ENCODE results near the gene PUS1. TPM values are rescaled to one million over a fixed set of nuclear protein-coding genes. Genes with fewer than 3 reads are reported as not detected.
"Not testable (repeated sequence)": the region's sequence is repeated elsewhere in the genome, so short reads cannot be mapped to it uniquely, and the experiment has no call there.

The PUS1 gene
- total and polyA plus RNA-seq, 2 donors (not counting 1 experiment from before 2014, with no cell fraction given), result 50.1 to 99.5 TPM

- peak overlapping the region; percentile 82 for H2AFZ ChIP-seq (ENCODE audit: insufficient read depth, low read depth, low read length, poor library complexity, severe bottlenecking)
- Mint-ChIP-seq H3K27ac (peak overlapping the region; percentile 89), H3K4me3 (peak overlapping the region; percentile 92), H3K27me3 (no peaks in the 10 kb centered on the region), H3K4me1 (peaks cover 27% of the 10 kb centered on the region), H3K9me3 (ENCODE audit: insufficient read depth) (no peaks in the 10 kb centered on the region)
- under 1% methylated on average over 74 of the region's 79 CpGs for WGBS (ENCODE audit: insufficient coverage)
- H3K79me2 ChIP-seq (ENCODE audit: control insufficient read depth, insufficient read depth, low read length), result peaks cover 49% of the 10 kb centered on the region
- ChIA-PET POLR2A (interaction anchor here (0.6 to 1.2 kb wide), 4 partner anchors 20 to 120 kb away, joined by 3 to 5 read pairs (median 4); partner anchors contain the start of gene PUS1), CTCF (interaction anchor here (0.6 to 2.4 kb wide), 8 partner anchors 12 to 185 kb away, joined by 3 to 8 read pairs (median 4); no protein-coding TSS in a partner anchor)
- H3K27ac ChIP-seq (ENCODE audit: low read length in 2 of 2), result peak overlapping the region; percentile 12 to 80
- DNase-seq (no peak), ATAC-seq (ENCODE audit: low read depth) (peak; percentile 5)
- no peaks in the 10 kb centered on the region for H3K9me3 ChIP-seq (ENCODE audit: control extremely low read depth in 1 of 3, control insufficient read depth in 2 of 3, insufficient read depth in 1 of 3, low read length in 2 of 3)
- H4K20me1 ChIP-seq (ENCODE audit: control insufficient read depth, insufficient read depth, low read length, poor library complexity, severe bottlenecking), result peaks cover 47% of the 10 kb centered on the region
- peak overlapping the region; percentile 90 for H3K9ac ChIP-seq (ENCODE audit: low read length)
- H3K4me2 ChIP-seq (replicated peaks; ENCODE audit: low read depth, low read length, poor library complexity, severe bottlenecking), result peak overlapping the region; percentile 99
- H3K27me3 ChIP-seq (replicated peaks in 1 of 4; ENCODE audit: control extremely low read depth in 1 of 4, control insufficient read depth in 3 of 4, insufficient read depth in 4 of 4, low read length in 3 of 4), result no peaks in the 10 kb centered on the region
- H3K36me3 ChIP-seq (replicated peaks in 1 of 2; ENCODE audit: control extremely low read depth in 1 of 2, control insufficient read depth in 1 of 2, extremely low read depth in 1 of 2, insufficient read depth in 2 of 2, low read length in 1 of 2), result no peaks in the 10 kb centered on the region
- H3K4me1 ChIP-seq (ENCODE audit: control insufficient read depth in 2 of 2, insufficient read depth in 2 of 2, low read length in 2 of 2), result peaks cover 8 to 26% of the 10 kb centered on the region in 2 donors
- H3K4me3 ChIP-seq (ENCODE audit: control extremely low read depth in 1 of 5, extremely low read depth in 1 of 5, insufficient read depth in 1 of 5, low read depth in 2 of 5, low read length in 4 of 5), result peak overlapping the region; percentile 50 to 89 (median 72)
- intact Hi-C loops (cut with micrococcal nuclease), result no loop called here
- TF ChIP-seq CTCF (IDR thresholded peaks at IDR 0.05) (no peak), EZH2 (IDR thresholded peaks at IDR 0.05; ENCODE audit: borderline replicate concordance, insufficient read depth, low read depth, low read length, poor library complexity, severe bottlenecking) (no peak)
Observed at GRCh38 chr12:131950182-131950913, 21.3 kb downstream of the PUS1 start.

DNA sequence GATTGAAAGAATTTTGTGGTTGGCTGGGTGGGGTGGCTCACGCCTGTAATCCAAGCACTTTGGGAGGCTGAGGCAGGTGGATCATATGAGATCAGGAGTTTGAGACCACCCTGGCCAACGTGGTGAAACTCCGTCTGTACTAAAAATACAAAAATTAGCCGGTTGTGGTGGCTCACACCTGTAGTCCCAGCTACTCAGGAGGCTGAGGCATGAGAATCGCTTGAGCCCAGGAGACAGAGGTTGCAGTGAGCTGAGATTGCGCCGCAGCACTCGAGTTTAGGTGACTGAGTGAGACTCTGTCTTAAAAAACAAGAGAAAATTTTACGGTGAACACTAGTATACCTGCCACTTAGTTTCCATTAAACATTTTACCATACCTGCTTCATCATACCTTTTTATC, 24.7 kb downstream of the PUS1 start:
- peaks cover 8 to 26% of the 10 kb centered on the region in 2 donors for H3K4me1 ChIP-seq (ENCODE audit: control insufficient read depth in 2 of 2, insufficient read depth in 2 of 2, low read length in 2 of 2)
- ATAC-seq (ENCODE audit: low read depth); H3K36me3 ChIP-seq (replicated peaks in 1 of 2; ENCODE audit: control extremely low read depth in 1 of 2, control insufficient read depth in 1 of 2, extremely low read depth in 1 of 2, insufficient read depth in 2 of 2, low read length in 1 of 2); H3K9me3 Mint-ChIP-seq (ENCODE audit: insufficient read depth); DNase-seq; H3K27me3 ChIP-seq (replicated peaks in 1 of 4; ENCODE audit: control extremely low read depth in 1 of 4, control insufficient read depth in 3 of 4, insufficient read depth in 4 of 4, low read length in 3 of 4); POLR2A ChIA-PET; H3K27me3 Mint-ChIP-seq; intact Hi-C loops (cut with micrococcal nuclease); H3K9ac ChIP-seq (ENCODE audit: low read length); H3K4me3 Mint-ChIP-seq; H2AFZ ChIP-seq (ENCODE audit: insufficient read depth, low read depth, low read length, poor library complexity, severe bottlenecking); CTCF ChIA-PET; H3K27ac ChIP-seq (ENCODE audit: low read length in 2 of 2); H3K4me2 ChIP-seq (replicated peaks; ENCODE audit: low read depth, low read length, poor library complexity, severe bottlenecking); H3K4me3 ChIP-seq (ENCODE audit: control extremely low read depth in 1 of 5, extremely low read depth in 1 of 5, insufficient read depth in 1 of 5, low read depth in 2 of 5, low read length in 4 of 5); H3K27ac Mint-ChIP-seq; H3K9me3 ChIP-seq (ENCODE audit: control extremely low read depth in 1 of 3, control insufficient read depth in 2 of 3, insufficient read depth in 1 of 3, low read length in 2 of 3): not testable (repeated sequence)
- peaks cover 79% of the 10 kb centered on the region for H4K20me1 ChIP-seq (ENCODE audit: control insufficient read depth, insufficient read depth, low read length, poor library complexity, severe bottlenecking)
- H3K4me1 Mint-ChIP-seq, result peaks cover 44% of the 10 kb centered on the region
- peaks cover 84% of the 10 kb centered on the region for H3K79me2 ChIP-seq (ENCODE audit: control insufficient read depth, insufficient read depth, low read length)
- WGBS (ENCODE audit: insufficient coverage), result 96% methylated on average over 8 of the region's 9 CpGs

DNA sequence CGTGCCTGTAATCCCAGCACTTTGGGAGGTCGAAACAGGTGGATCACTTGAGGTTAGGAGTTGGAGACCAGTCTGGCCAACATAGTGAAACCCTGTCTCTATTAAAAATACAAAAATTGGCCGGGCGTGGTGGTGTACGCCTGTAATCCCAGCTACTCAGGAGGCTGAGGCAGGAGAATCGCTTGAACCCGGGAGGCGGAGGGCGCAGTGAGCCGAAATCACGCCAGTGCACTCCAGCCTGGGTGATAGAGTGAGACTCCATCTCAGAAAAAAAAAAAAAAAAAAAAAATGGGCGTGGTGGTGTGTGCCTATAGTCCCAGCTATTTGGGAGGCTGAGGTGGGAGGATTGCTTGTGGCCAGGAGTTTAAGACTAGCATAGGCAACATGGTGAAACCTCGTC, 25.4 kb downstream of the PUS1 start:
- H3K27me3 ChIP-seq (replicated peaks in 1 of 4; ENCODE audit: control extremely low read depth in 1 of 4, control insufficient read depth in 3 of 4, insufficient read depth in 4 of 4, low read length in 3 of 4); POLR2A ChIA-PET; DNase-seq; H3K4me3 Mint-ChIP-seq; intact Hi-C loops (cut with micrococcal nuclease); CTCF ChIA-PET; H3K27ac Mint-ChIP-seq; H3K9me3 ChIP-seq (ENCODE audit: control extremely low read depth in 1 of 3, control insufficient read depth in 2 of 3, insufficient read depth in 1 of 3, low read length in 2 of 3); H3K4me3 ChIP-seq (ENCODE audit: control extremely low read depth in 1 of 5, extremely low read depth in 1 of 5, insufficient read depth in 1 of 5, low read depth in 2 of 5, low read length in 4 of 5); H3K27ac ChIP-seq (ENCODE audit: low read length in 2 of 2); H3K4me2 ChIP-seq (replicated peaks; ENCODE audit: low read depth, low read length, poor library complexity, severe bottlenecking); ATAC-seq (ENCODE audit: low read depth); H3K9me3 Mint-ChIP-seq (ENCODE audit: insufficient read depth); H3K36me3 ChIP-seq (replicated peaks in 1 of 2; ENCODE audit: control extremely low read depth in 1 of 2, control insufficient read depth in 1 of 2, extremely low read depth in 1 of 2, insufficient read depth in 2 of 2, low read length in 1 of 2); H3K27me3 Mint-ChIP-seq; H3K9ac ChIP-seq (ENCODE audit: low read length); H2AFZ ChIP-seq (ENCODE audit: insufficient read depth, low read depth, low read length, poor library complexity, severe bottlenecking): not testable (repeated sequence)
- 95% methylated on average over 8 of the region's 13 CpGs for WGBS (ENCODE audit: insufficient coverage)
- peaks cover 8 to 19% of the 10 kb centered on the region in 2 donors for H3K4me1 ChIP-seq (ENCODE audit: control insufficient read depth in 2 of 2, insufficient read depth in 2 of 2, low read length in 2 of 2)
- peaks cover 86% of the 10 kb centered on the region for H4K20me1 ChIP-seq (ENCODE audit: control insufficient read depth, insufficient read depth, low read length, poor library complexity, severe bottlenecking)
- peaks cover 91% of the 10 kb centered on the region for H3K79me2 ChIP-seq (ENCODE audit: control insufficient read depth, insufficient read depth, low read length)
- peaks cover 48% of the 10 kb centered on the region for H3K4me1 Mint-ChIP-seq
